Vagina (tissue), 2 donors: ENCODE measurements around the gene CDAN1.
"Not testable (repeated sequence)": the region's sequence is repeated elsewhere in the genome, so short reads cannot be mapped to it uniquely, and the experiment has no call there.

Experiments
- CTCF ChIP-seq, 3 experiments: fragments of 450-650 bp in 2 of 3; fragments of 200-600 bp in 1 of 3; sonication (generic) in 1 of 3; IDR thresholded peaks; one replicate each; pipeline ENCODE4 v1.5.1; 2017 to 2019; ENCODE audit warnings: antibody characterized with exemption in 3 of 3, mild to moderate bottlenecking in 2 of 3, moderate library complexity in 2 of 3
- POLR2A ChIP-seq, 2 donors: fragments of 450-650 bp; IDR thresholded peaks; one replicate each; pipeline ENCODE4 v1.6.1; 2017; ENCODE audit warnings: antibody characterized with exemption in 2 of 2, mild to moderate bottlenecking in 2 of 2, moderate library complexity in 2 of 2
- POLR2AphosphoS5 ChIP-seq, 2 donors: sonication (generic); formaldehyde crosslinking; IDR thresholded peaks; one replicate each; pipeline ENCODE4 v1.9.0; 2017; ENCODE audit warnings: antibody characterized with exemption in 2 of 2, mild to moderate bottlenecking in 2 of 2, low read depth in 1 of 2; ENCODE audit not compliant: insufficient read depth in 1 of 2

- not testable (repeated sequence) for TF ChIP-seq CTCF (IDR thresholded peaks at IDR 0.05); POLR2A (IDR thresholded peaks at IDR 0.05); POLR2AphosphoS5 (IDR thresholded peaks at IDR 0.05; ENCODE audit: insufficient read depth in 1 of 2, low read depth in 1 of 2)
Observed at GRCh38 chr15:42680142-42680482, 56.8 kb downstream of the CDAN1 start.
